ENCODE data around the gene DHX16. TPM values are rescaled to one million over a fixed set of nuclear protein-coding genes. Genes with fewer than 3 reads are reported as not detected.

Gene DHX16
- total RNA-seq, 1 donor from 2014 or later = 56.7 TPM

- intact Hi-C loops (cut with micrococcal nuclease) = loop anchor here (10.0 kb wide), 1 partner anchor 547 kb away; the partner anchor contains the start of genes POLR1H and PPP1R11
- Mint-ChIP-seq H3K9me3 (no peaks in the 10 kb centered on the region), H3K4me3 (peak overlapping the region; percentile 4), H3K27me3 (no peaks in the 10 kb centered on the region), H3K4me1 (peaks cover 60% of the 10 kb centered on the region), H3K36me3 (ENCODE audit: low read depth) (peaks cover 76% of the 10 kb centered on the region), H3K27ac (no peak overlapping the region)
- no peak for DNase-seq
These were observed 61.5 kb downstream of the DHX16 start for GRCh38 chr6:30611150-30611855.

- intact Hi-C loops (cut with micrococcal nuclease) = loop anchor here (10.0 kb wide), 1 partner anchor 545 kb away; the partner anchor contains the start of genes POLR1H and PPP1R11
- Mint-ChIP-seq H3K9me3 (no peaks in the 10 kb centered on the region), H3K27ac (peak overlapping the region; percentile 35), H3K36me3 (ENCODE audit: low read depth) (peaks cover 75% of the 10 kb centered on the region), H3K27me3 (no peaks in the 10 kb centered on the region), H3K4me1 (peaks cover 62% of the 10 kb centered on the region), H3K4me3 (no peak overlapping the region)
- no peak for DNase-seq
These were observed 62.7 kb downstream of the DHX16 start for GRCh38 chr6:30610065-30610464.

GRCh38 chr6:30603961-30604360, 68.8 kb downstream of the DHX16 start:
- no peak overlapping the region for H3K27ac Mint-ChIP-seq

More at GRCh38 chr6:30603961-30604360, 68.8 kb downstream of the DHX16 start:
- Mint-ChIP-seq H3K36me3 (ENCODE audit: low read depth) (peaks cover 74% of the 10 kb centered on the region), H3K4me3 (no peak overlapping the region), H3K27me3 (no peaks in the 10 kb centered on the region), H3K4me1 (peaks cover 23% of the 10 kb centered on the region), H3K9me3 (no peaks in the 10 kb centered on the region)
- intact Hi-C loops (cut with micrococcal nuclease) = no loop called here
- DNase-seq = no peak

Other genes starting within 250 kb of the DHX16 start
- 484 and 488 TPM in 2 replicates for gene HLA-E, start 183.5 kb downstream of the DHX16 start, total RNA-seq
- 80.9 and 93.0 TPM in 2 replicates for gene GNL1, start 116.5 kb downstream of the DHX16 start, total RNA-seq
- 38.2 and 39.7 TPM in 2 replicates for gene PRR3, start 115.7 kb downstream of the DHX16 start, total RNA-seq
- gene ABCF1, start 101.6 kb downstream of the DHX16 start, total RNA-seq = 123 and 125 TPM in 2 replicates
- gene PPP1R10, start 55.8 kb downstream of the DHX16 start, total RNA-seq = 106 and 107 TPM in 2 replicates
- 79.4 and 83.6 TPM in 2 replicates for gene MRPS18B, start 55.2 kb downstream of the DHX16 start, total RNA-seq
- gene ATAT1, start 46.1 kb downstream of the DHX16 start, total RNA-seq = 11.4 and 14.4 TPM in 2 replicates
- 28.9 and 39.4 TPM in 2 replicates for gene C6orf136, start 25.9 kb downstream of the DHX16 start, total RNA-seq
- 167 and 169 TPM in 2 replicates for gene PPP1R18, start 13.6 kb upstream of the DHX16 start, total RNA-seq
- gene NRM, start 18.0 kb upstream of the DHX16 start, total RNA-seq = 20.2 and 20.5 TPM in 2 replicates
- 93.9 and 97.2 TPM in 2 replicates for gene MDC1, start 44.3 kb upstream of the DHX16 start, total RNA-seq
- 1,084 and 1,089 TPM in 2 replicates for gene TUBB, start 47.3 kb upstream of the DHX16 start, total RNA-seq
- gene FLOT1, start 69.7 kb upstream of the DHX16 start, total RNA-seq = 239 and 260 TPM in 2 replicates
- gene IER3, start 71.5 kb upstream of the DHX16 start, total RNA-seq = 512 and 516 TPM in 2 replicates
- gene DDR1, start 211.5 kb upstream of the DHX16 start, total RNA-seq = 18.8 and 22.9 TPM in 2 replicates
- gene GTF2H4, start 235.2 kb upstream of the DHX16 start, total RNA-seq = 58.7 and 60.3 TPM in 2 replicates
- gene VARS2, start 241.2 kb upstream of the DHX16 start, total RNA-seq = 74.8 and 84.2 TPM in 2 replicates

Measured in activated CD4-positive, alpha-beta T cell treated with anti-CD3 and anti-CD28 coated beads, Interleukin-2, amount 10 ng/mL, durations not matched to agents 24 days and 14 days (primary cell).